HG02798 (cell line): ENCODE data around the gene STX1B.

Experiments used
- ATAC-seq: cut with Tn5 transposase; IDR thresholded peaks from one replicate; pipeline ENCODE4 v1.9.1; 2021; ENCODE audit warnings: mild to moderate bottlenecking; ENCODE audit not compliant: unreplicated experiment, poor library complexity

STX1B gene

DNA sequence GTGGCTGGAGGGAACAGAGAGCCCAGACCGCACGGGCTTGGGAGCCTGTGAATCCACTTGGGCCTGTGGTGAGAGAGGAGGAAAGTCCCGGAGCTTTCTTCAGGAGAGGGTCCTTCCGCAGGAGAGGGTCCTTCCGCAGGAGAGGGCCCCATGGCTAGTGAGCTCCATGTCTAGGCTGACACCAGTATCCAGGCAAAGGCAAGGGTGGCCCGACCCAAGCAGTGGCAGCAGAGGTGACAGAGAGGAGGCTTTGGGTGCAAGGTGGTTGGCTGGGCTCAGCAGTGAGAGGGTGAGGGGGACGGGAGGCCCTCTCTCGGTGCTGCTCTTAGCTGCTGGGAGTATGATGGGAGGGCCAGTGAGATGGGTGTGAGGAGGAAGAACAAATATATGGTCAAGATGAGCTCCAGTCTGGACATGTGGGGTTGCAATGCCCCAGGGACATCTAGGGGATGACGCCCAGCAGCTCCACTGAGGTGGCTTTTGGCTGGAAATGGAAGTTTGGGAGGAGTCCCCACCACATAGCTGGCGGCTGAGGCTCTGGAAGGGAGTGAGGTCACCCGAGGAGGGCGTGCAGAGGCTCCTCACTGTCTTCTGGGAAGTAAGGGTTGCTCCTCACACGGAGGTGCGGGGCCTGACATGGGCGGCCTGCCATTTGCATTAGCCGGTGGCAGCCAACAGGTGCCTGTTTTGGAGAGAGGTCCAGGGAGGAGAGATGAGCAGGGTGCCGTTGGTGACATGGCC lies 27.7 kb downstream of the STX1B start:
- ATAC-seq = no peak

- ATAC-seq = no peak
Observed at GRCh38 chr16:30980959-30981358, 29.5 kb downstream of the STX1B start.

GRCh38 chr16:30980434-30980833 lies 30.0 kb downstream of the STX1B start:
- no peak for ATAC-seq

GRCh38 chr16:30980023-30980371 lies 30.4 kb downstream of the STX1B start:
- no peak for ATAC-seq

- ATAC-seq = no peak
Observed at GRCh38 chr16:30979170-30980022, 31.0 kb downstream of the STX1B start.

GRCh38 chr16:30977502-30977901 lies 32.9 kb downstream of the STX1B start:
- no peak for ATAC-seq

GRCh38 chr16:30976486-30976885 lies 34.0 kb downstream of the STX1B start:
- no peak for ATAC-seq

- no peak for ATAC-seq
Observed at GRCh38 chr16:30974348-30974747, 36.1 kb downstream of the STX1B start.

GRCh38 chr16:30972872-30973271 lies 37.6 kb downstream of the STX1B start:
- ATAC-seq = no peak

DNA sequence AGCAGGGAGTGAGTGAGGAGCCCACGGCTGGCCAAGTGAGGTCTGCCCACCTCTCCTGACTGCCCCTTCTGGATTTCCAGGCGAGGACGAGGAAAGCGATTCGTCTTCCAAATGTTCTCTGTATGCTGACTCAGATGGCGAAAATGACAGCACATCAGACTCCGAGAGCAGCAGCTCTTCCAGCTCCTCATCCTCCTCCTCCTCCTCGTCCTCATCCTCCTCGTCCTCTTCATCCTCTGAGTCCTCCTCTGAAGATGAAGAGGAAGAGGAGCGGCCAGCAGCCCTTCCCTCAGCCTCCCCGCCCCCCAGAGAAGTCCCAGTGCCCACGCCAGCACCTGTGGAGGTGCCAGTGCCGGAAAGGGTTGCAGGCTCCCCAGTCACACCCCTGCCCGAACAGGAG lies 39.1 kb downstream of the STX1B start:
- ATAC-seq = no peak

- ATAC-seq = no peak
Observed at GRCh38 chr16:30969246-30969842, 41.1 kb downstream of the STX1B start.

DNA sequence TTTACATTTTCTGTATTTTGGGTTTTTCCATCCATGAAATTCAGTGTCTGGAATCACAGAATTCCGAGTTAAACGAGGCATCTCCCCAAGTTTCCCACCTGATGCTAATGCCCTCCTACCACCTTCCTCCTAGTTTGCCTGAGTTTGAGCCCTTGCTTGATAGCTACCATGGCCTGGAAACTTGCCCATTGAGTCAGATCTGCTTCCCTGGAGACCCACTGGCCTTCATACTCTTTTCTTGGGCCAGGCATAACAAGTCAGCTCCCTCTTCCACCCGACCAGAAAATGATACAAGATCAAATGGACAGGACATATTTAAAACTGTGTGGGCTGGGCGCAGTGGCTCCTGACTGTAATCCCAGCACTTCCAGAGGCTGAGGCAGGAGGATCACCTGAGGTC lies 42.6 kb downstream of the STX1B start:
- no peak for ATAC-seq

DNA sequence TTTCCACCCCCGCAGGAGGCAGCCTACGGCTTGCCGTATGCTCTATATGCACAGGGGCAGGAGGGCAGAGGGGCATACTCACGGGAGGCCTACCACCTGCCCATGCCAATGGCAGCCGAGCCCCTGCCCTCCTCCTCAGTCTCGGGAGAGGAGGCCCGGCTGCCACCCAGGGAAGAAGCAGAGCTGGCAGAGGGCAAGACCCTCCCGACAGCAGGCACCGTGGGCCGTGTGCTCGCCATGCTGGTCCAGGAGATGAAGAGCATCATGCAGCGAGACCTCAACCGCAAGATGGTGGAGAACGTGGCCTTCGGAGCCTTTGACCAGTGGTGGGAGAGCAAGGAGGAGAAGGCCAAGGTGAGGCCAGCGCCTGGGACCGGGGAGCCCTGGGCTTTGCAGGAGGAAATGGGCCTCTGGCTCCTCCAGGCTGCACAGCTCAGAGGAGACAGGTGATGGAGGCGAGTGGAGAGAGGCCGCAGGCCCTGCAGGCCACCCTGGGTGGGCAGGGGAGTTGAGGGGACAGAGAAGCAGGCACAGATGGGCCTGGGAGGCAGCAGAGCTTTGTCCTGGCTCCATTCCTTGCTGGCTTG lies 44.3 kb downstream of the STX1B start:
- ATAC-seq = no peak

DNA sequence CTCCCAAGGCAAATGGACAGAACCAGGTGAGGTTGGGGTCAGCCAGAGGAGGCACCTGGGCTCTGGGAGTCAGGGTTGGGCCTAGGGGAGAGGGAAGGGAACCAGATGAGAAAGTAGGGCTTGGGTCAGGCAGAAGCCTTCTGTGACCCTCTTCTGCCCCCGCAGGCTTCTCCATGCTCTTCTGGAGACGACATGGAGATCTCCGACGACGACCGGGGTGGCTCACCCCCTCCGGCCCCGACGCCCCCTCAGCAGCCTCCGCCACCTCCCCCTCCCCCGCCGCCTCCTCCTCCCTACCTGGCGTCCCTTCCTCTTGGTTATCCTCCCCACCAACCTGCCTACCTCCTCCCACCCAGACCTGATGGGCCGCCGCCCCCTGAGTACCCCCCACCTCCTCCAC lies 45.0 kb downstream of the STX1B start:
- no peak for ATAC-seq

- no peak for ATAC-seq
Observed at GRCh38 chr16:30964574-30965226, 45.7 kb downstream of the STX1B start.

GRCh38 chr16:30963925-30964511 lies 46.4 kb downstream of the STX1B start:
- ATAC-seq = no peak

DNA sequence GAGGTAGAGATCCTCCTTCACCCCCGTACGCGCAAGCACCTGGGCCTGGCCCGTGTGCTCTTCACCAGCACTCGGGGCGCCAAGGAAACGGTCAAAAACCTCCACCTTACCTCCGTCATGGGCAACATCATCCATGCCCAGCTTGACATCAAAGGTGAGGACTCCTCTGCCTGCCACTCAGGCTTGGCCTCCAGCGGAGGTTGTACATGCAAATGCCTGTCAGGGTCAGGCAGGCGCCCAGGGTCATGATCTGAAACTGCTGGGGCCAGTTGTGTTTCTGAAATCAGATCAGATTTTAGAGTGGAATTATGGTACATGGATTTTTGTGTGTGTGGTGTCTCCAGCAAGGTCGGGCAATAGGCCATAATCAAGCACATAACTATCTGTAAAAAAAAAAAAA lies 49.1 kb downstream of the STX1B start:
- no peak for ATAC-seq

- ATAC-seq = peak; percentile 25
Observed at GRCh38 chr16:30958175-30959079, 52.0 kb downstream of the STX1B start.
